ENCODE measurements around the gene MRM3. TPM values are rescaled to one million over a fixed set of nuclear protein-coding genes. Genes with fewer than 3 reads are reported as not detected.
"Not testable (repeated sequence)": the region's sequence is repeated elsewhere in the genome, so short reads cannot be mapped to it uniquely, and the experiment has no call there.

MRM3 gene
- total RNA-seq, 2 experiments from 2014 or later = 12.8 to 15.8 TPM

GRCh38 chr17:746783-747629 lies 35.1 kb upstream of the MRM3 start:
- Mint-ChIP-seq H3K27me3 (no peaks in the 10 kb centered on the region), H3K9me3 (peaks cover 6% of the 10 kb centered on the region), H3K4me1 (peaks cover 24% of the 10 kb centered on the region), H3K36me3 (ENCODE audit: low read depth) (peaks cover 52% of the 10 kb centered on the region), H3K4me3 (no peak overlapping the region), H3K27ac (no peak overlapping the region)
- ChIA-PET POLR2A (no interaction called here), CTCF (no interaction called here)
- no peak for DNase-seq

DNA sequence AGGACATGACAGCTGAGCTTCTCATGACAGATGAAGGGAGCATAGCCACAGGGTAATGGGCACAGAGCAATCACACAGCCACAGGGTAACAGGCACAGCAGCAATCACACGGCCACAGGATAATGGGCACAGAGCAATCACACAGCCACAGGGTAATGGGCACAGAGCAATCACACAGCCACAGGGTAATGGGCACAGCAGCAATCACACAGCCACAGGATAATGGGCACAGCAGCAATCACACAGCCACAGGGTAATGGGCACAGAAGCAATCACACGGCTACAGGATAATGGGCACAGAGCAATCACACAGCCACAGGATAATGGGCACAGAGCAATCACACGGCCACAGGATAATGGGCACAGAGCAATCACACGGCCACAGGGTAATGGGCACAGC lies 33.5 kb upstream of the MRM3 start:
- H3K27ac Mint-ChIP-seq, POLR2A ChIA-PET: not testable (repeated sequence)
- peaks cover 41% of the 10 kb centered on the region for H3K36me3 Mint-ChIP-seq (ENCODE audit: low read depth)

DNA sequence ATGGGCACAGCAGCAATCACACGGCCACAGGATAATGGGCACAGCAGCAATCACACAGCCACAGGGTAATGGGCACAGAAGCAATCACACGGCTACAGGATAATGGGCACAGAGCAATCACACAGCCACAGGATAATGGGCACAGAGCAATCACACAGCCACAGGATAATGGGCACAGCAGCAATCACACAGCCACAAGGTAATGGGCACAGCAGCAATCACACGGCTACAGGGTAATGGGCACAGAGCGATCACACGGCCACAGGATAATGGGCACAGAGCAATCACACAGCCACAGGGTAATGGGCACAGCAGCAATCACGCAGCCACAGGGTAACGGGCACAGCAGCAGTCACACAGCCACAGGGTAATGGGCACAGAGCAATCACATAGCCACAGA lies 32.8 kb upstream of the MRM3 start:
- CTCF ChIA-PET, H3K27me3 Mint-ChIP-seq, DNase-seq, H3K4me3 Mint-ChIP-seq, H3K27ac Mint-ChIP-seq, H3K9me3 Mint-ChIP-seq: not testable (repeated sequence)
- peaks cover 34% of the 10 kb centered on the region for H3K4me1 Mint-ChIP-seq
- H3K36me3 Mint-ChIP-seq (ENCODE audit: low read depth) = peaks cover 38% of the 10 kb centered on the region
- POLR2A ChIA-PET = interaction anchor here (4.0 to 6.4 kb wide), 2 partner anchors 32 to 34 kb away, joined by 20 to 59 read pairs; partner anchors contain the start of genes GLOD4, MRM3 and VPS53

More for the DNA sequence above, 33.5 kb upstream of the MRM3 start:
- DNase-seq, CTCF ChIA-PET, H3K9me3 Mint-ChIP-seq, H3K27me3 Mint-ChIP-seq, H3K4me3 Mint-ChIP-seq: not testable (repeated sequence)
- H3K4me1 Mint-ChIP-seq = peaks cover 34% of the 10 kb centered on the region

DNA sequence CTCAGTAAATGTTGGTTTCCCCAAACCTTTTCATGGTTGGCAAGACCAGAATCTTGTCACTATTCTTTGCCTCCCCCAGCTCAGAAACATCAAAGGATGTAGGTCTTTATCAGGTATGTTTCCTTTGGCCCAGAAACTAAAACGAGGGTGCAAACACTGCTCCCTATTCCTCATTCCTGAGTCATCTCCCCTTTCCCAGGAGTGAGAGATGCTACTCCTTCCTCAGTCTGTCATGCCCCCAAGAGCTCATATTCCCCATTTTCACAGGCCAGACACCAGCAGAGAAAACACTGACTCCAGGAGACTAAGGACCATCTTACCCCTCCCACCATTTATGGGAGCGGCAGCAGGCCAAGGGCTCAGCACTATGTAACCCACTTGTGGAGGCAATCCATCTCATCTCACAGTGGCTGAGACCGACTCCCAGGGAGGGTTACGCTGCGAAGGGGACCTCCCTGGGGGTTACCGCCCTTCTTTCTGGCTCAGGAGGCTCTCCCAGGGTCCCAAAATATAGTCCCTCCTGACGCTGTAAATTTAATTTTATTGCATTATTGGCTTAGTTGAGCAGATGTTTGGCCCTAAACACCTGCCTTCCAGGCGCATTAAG lies 31.6 kb upstream of the MRM3 start:
- peak overlapping the region; percentile 86 for H3K4me3 Mint-ChIP-seq

DNA sequence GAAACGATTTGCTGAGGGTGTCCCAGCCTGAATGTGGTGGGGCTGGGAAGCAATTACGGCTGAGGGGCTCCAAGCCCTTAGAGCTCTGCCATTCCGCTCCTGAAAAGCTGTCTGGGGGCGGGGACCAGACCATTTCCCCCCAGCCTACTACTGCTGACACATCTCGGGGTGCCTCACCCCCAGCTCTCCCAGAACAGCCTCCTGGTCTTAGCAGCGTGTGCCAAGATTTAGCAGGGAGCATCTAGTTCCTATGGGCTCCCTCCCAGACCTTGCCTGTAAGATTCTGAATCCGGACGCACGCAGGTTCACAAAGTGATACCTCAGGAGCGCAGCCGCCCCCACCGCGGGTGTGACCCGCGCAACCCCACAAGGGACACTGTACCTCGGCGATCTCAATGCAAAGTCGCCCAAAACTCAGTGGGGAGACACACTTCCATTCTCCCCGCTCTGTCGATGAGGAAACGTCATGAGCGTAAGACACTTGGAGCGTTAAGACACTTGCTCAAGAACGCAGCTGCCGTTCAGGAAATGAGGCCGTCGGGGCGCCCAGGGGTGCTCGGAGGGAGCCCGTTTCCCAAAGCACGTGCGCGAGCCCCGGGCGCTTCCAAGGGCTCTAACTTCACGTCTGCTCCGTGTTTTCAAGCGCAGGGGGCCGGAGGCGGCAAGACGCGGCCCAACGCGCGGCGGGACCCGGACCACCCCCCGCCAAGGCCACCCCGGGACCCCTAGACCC lies 30.7 kb upstream of the MRM3 start:
- H3K4me3 Mint-ChIP-seq = peak overlapping the region; percentile 86
- H3K4me1 Mint-ChIP-seq = peaks cover 34% of the 10 kb centered on the region
- peak overlapping the region; percentile 89 for H3K27ac Mint-ChIP-seq
- peaks cover 40% of the 10 kb centered on the region for H3K36me3 Mint-ChIP-seq (ENCODE audit: low read depth)
- CTCF ChIA-PET = interaction anchor here (0.6 to 3.9 kb wide), 9 partner anchors 10 to 598 kb away, joined by 3 to 15 read pairs (median 4); partner anchors contain the start of genes GLOD4, MRM3, TIMM22 and VPS53
- POLR2A ChIA-PET = interaction anchor here (0.7 to 6.4 kb wide), 8 partner anchors 10 to 335 kb away, joined by 3 to 59 read pairs (median 4); partner anchors contain the start of genes GLOD4, MRM3, NXN and VPS53
- DNase-seq = peak; percentile 60
- H3K27me3 Mint-ChIP-seq = no peaks in the 10 kb centered on the region
- peaks cover 6% of the 10 kb centered on the region for H3K9me3 Mint-ChIP-seq

More for the DNA sequence above, 31.6 kb upstream of the MRM3 start:
- DNase-seq = no peak
- ChIA-PET CTCF (interaction anchor here (0.6 to 3.9 kb wide), 11 partner anchors 11 to 516 kb away, joined by 3 to 15 read pairs (median 4); partner anchors contain the start of genes GLOD4, MRM3, TIMM22 and VPS53), POLR2A (interaction anchor here (0.8 to 6.4 kb wide), 7 partner anchors 9 to 334 kb away, joined by 3 to 59 read pairs (median 4); partner anchors contain the start of genes GLOD4, MRM3 and VPS53)
- Mint-ChIP-seq H3K27ac (peak overlapping the region; percentile 89), H3K27me3 (no peaks in the 10 kb centered on the region), H3K4me1 (peaks cover 34% of the 10 kb centered on the region), H3K36me3 (ENCODE audit: low read depth) (peaks cover 36% of the 10 kb centered on the region), H3K9me3 (peaks cover 6% of the 10 kb centered on the region)

DNA sequence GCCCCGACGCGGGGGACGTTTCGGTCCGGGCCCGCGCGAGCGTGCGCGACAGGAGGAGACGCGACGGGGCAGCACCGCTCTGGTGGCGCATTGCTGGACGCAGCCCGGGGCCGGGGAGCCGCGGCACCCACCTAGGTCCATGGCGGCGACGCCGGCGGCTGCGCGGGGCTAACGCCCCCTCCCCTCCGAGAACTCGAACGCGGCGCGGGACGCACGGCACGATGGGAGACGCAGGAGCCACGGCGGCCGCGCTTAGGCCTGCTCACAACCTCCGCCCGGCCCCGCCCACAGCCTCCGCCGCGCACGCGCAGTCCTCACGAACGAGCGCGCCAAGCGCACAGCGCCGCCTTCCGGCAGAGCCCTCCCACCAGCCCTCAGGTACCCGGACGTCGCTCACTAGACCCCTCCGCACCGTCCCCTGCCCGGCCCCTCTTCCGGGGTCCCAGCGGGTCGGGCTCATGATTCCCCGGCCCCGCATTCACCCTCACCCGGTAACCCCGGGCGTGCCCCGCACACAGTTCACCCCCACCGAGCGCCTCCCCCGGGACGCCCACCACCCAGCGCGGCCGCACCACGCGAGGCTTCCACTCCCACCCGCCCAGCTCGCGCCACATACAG lies 30.0 kb upstream of the MRM3 start, which contains the start of gene GEMIN4:
Gene GEMIN4, minus strand, starts transcription at position 263 of the 618 bp plus-strand sequence. Its CDS starts 122 bp downstream, at position 141.
- Mint-ChIP-seq H3K4me1 (peaks cover 34% of the 10 kb centered on the region), H3K9me3 (peaks cover 6% of the 10 kb centered on the region), H3K27ac (peak within 1 kb of the TSS; percentile 89), H3K27me3 (no peaks in the 10 kb centered on the region), H3K4me3 (peak within 1 kb of the TSS; percentile 86), H3K36me3 (ENCODE audit: low read depth) (peaks cover 40% of the 10 kb centered on the region)
- peak; percentile 97 for DNase-seq
- ChIA-PET CTCF (interaction anchor here (0.6 to 3.9 kb wide), 17 partner anchors 10 to 1962 kb away, joined by 3 to 15 read pairs (median 5); partner anchors contain the start of genes GLOD4, MRM3, TIMM22 and VPS53), POLR2A (interaction anchor here (0.7 to 6.4 kb wide), 12 partner anchors 8 to 228 kb away, joined by 3 to 59 read pairs (median 3); partner anchors contain the start of genes GLOD4, MRM3, NXN and VPS53)

DNA sequence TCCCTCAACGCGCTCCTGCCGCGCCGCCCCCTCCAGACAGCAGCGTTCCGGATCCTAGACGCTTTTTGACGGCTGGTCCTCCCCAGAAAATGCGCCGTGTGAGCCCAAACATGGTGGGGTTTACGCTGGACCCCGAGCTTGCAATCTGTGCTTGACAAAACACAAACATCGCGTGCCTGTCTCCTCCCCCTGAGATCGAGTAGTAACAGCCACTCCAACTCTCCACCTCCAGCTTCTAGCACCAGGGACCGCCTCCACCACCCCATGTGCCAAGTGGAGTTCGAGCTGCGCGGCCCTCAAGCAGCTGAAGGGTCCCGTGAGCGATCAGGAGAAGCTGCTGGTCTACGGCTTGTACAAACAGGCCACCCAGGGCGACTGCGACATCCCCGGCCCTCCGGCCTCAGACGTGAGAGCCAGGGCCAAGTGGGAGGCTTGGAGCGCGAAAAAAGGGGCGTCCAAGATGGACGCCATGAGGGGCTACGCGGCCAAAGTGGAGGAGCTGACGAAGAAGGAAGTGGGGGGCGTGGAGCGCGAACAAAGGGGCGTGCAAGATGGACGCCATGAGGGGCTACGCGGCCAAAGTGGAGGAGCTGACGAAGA lies 29.4 kb upstream of the MRM3 start:
- Mint-ChIP-seq H3K27ac (peak overlapping the region; percentile 79), H3K27me3 (no peaks in the 10 kb centered on the region), H3K36me3 (ENCODE audit: low read depth) (peaks cover 38% of the 10 kb centered on the region), H3K9me3 (peaks cover 6% of the 10 kb centered on the region), H3K4me1 (peaks cover 34% of the 10 kb centered on the region), H3K4me3 (peak overlapping the region; percentile 86)
- POLR2A ChIA-PET = interaction anchor here (0.7 to 6.4 kb wide), 10 partner anchors 9 to 227 kb away, joined by 3 to 59 read pairs (median 4); partner anchors contain the start of genes GLOD4, MRM3, NXN and VPS53
- CTCF ChIA-PET = interaction anchor here (0.6 to 3.9 kb wide), 17 partner anchors 9 to 1961 kb away, joined by 3 to 15 read pairs (median 5); partner anchors contain the start of genes GLOD4, MRM3 and TIMM22
- DNase-seq = peak; percentile 31

DNA sequence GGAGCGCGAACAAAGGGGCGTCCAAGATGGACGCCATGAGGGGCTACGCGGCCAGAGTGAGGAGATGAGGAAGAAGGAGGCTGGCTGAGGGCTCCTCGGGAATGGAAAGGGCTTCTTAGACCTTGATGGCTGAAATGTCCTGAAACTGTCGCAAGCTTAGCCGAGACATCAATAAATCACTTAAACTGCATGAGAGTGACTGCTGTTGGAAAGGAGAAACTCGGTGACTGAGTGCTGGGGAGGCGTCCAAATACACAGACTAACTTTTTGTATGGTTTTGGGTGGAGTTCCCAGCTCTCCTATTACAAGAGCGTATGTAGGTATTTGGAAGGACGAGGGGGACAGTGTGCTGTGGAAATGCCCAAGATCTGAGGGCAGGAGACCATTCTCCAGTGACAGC lies 28.7 kb upstream of the MRM3 start:
- CTCF ChIA-PET = interaction anchor here (0.7 to 3.9 kb wide), 8 partner anchors 8 to 341 kb away, joined by 3 to 15 read pairs (median 7); partner anchors contain the start of genes GLOD4, MRM3 and TIMM22
- POLR2A ChIA-PET = interaction anchor here (0.7 to 6.4 kb wide), 6 partner anchors 10 to 55 kb away, joined by 3 to 59 read pairs (median 4); partner anchors contain the start of genes GLOD4, MRM3 and VPS53
- peak overlapping the region; percentile 55 for H3K27ac Mint-ChIP-seq
- peak overlapping the region; percentile 56 for H3K4me3 Mint-ChIP-seq
- peaks cover 32% of the 10 kb centered on the region for H3K4me1 Mint-ChIP-seq
- no peak for DNase-seq
- peaks cover 6% of the 10 kb centered on the region for H3K9me3 Mint-ChIP-seq
- peaks cover 31% of the 10 kb centered on the region for H3K36me3 Mint-ChIP-seq (ENCODE audit: low read depth)
- H3K27me3 Mint-ChIP-seq = no peaks in the 10 kb centered on the region

DNA sequence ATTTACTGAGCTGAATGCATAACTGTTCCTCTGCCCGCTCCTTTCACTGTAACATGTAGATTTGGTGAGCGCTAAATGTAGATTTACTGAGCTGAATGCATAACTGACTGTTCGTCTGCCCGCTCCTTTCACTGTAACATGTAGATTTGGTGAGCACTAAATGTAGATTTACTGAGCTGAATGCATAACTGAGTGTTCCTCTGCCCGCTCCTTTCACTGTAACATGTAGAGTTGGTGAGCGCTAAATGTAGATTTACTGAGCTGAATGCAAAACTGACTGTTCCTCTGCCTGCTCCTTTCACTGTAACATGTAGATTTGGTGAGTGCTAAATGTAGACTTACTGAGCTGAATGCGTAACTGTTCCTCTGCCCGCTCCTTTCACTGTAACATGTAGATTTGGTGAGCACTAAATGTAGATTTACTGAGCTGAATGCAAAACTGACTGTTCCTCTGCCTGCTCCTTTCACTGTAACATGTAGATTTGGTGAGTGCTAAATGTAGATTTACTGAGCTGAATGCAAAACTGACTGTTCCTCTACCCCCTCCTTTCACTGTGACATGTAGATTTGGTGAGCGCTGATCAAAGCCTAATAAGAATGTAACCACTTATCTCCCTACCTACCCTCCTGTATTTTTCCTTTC lies 26.7 kb upstream of the MRM3 start:
- H3K36me3 Mint-ChIP-seq (ENCODE audit: low read depth) = peaks cover 29% of the 10 kb centered on the region
- not testable (repeated sequence) for H3K4me3 Mint-ChIP-seq, H3K27me3 Mint-ChIP-seq, H3K9me3 Mint-ChIP-seq, H3K27ac Mint-ChIP-seq, DNase-seq
- peaks cover 22% of the 10 kb centered on the region for H3K4me1 Mint-ChIP-seq
- POLR2A ChIA-PET = interaction anchor here (6.4 kb wide), 1 partner anchor 26 kb away, joined by 59 read pairs; the partner anchor contains the start of genes GLOD4 and MRM3
- CTCF ChIA-PET = interaction anchor here (0.7 to 1.1 kb wide), 4 partner anchors 12 to 343 kb away, joined by 3 to 8 read pairs (median 3); partner anchors contain the start of genes GLOD4 and MRM3

DNA sequence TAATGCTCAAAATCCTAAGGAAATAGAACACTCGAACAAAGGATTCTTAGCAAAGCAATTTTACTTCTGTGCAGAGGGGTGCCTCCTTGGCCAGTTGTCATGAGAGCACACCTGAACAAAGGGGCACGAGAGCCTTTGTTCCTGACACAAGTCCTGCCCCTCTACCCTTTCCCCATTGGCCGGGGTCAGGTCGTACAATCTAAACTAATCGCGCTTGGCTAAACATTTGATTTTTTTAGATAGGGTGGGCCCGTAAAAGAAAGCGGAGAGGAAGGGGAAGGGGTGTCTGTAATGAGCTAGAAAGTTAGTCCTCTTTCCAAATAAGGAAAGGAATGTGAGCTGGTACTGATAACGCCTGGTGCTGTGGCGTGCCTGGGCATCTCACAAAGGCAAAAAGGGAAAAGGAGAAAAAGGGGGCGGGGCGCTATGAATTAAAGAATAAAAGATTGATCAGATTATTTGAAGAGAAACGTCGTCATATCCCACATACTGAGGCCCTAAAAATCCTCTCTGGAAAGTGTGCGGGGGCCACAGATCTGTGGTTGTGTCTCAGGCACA lies 26.1 kb upstream of the MRM3 start:
- CTCF ChIA-PET = interaction anchor here (0.9 to 1.0 kb wide), 2 partner anchors 12 to 18 kb away, joined by 3 to 6 read pairs; no protein-coding TSS in a partner anchor
- POLR2A ChIA-PET, H3K9me3 Mint-ChIP-seq, H3K27me3 Mint-ChIP-seq, H3K27ac Mint-ChIP-seq, DNase-seq, H3K4me3 Mint-ChIP-seq: not testable (repeated sequence)
- peaks cover 27% of the 10 kb centered on the region for H3K36me3 Mint-ChIP-seq (ENCODE audit: low read depth)
- peaks cover 16% of the 10 kb centered on the region for H3K4me1 Mint-ChIP-seq

DNA sequence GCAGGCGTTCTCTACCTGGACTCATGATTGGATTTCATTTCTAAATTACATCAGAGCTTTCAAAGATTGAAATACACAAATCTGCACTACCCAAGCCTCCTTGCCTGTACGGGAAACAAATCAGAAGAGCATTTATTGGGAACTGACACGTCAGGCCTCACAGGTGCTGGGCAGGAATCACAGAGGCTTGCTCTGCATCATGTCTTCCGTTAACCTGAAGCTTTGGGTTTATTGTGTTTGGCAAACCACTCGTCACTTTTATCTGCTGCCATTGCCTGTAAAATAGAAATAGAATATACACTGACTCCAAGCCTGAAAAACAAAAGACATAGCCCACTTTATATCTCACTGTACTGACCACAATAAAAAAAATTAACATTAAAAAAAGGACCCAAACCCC lies 22.2 kb upstream of the MRM3 start:
- H3K4me1 Mint-ChIP-seq = no peaks in the 10 kb centered on the region
- POLR2A ChIA-PET = no interaction called here
- H3K36me3 Mint-ChIP-seq (ENCODE audit: low read depth) = peaks cover 42% of the 10 kb centered on the region
- no peaks in the 10 kb centered on the region for H3K27me3 Mint-ChIP-seq
- no peak overlapping the region for H3K4me3 Mint-ChIP-seq
- DNase-seq = no peak
- CTCF ChIA-PET = no interaction called here
- no peaks in the 10 kb centered on the region for H3K9me3 Mint-ChIP-seq
- H3K27ac Mint-ChIP-seq = no peak overlapping the region

All from activated CD4-positive, alpha-beta memory T cell treated with anti-CD3 and anti-CD28 coated beads, Interleukin-2, amount 10 ng/mL, durations not matched to agents 7 days and 5 days (primary cell).